Duodenal mucosa (tissue), 2 donors: ENCODE data around the gene VARS1.
"Not testable (repeated sequence)": the region's sequence is repeated elsewhere in the genome, so short reads cannot be mapped to it uniquely, and the experiment has no call there.

Experiments
- H3K27ac ChIP-seq: one replicate; pipeline ENCODE4 v1.7.0; 2013; ENCODE audit warnings: low read depth, low read length
- H3K27me3 ChIP-seq, 2 donors: one replicate each; pipeline ENCODE4 v1.7.0; 2013; ENCODE audit warnings: low read length in 2 of 2, control low read depth in 1 of 2; ENCODE audit not compliant: insufficient read depth in 2 of 2, control insufficient read depth in 1 of 2
- H3K36me3 ChIP-seq, 2 donors: one replicate each; pipeline ENCODE4 v1.7.0; 2013; ENCODE audit warnings: low read length in 2 of 2, control low read depth in 1 of 2; ENCODE audit not compliant: insufficient read depth in 2 of 2, control insufficient read depth in 1 of 2
- H3K4me1 ChIP-seq, 2 donors: one replicate each; pipeline ENCODE4 v1.7.0; 2013; ENCODE audit warnings: low read length in 2 of 2, control low read depth in 1 of 2; ENCODE audit not compliant: insufficient read depth in 2 of 2, control insufficient read depth in 1 of 2
- H3K4me3 ChIP-seq, 2 donors: one replicate each; pipeline ENCODE4 v1.7.0; 2013; ENCODE audit warnings: low read length in 2 of 2, low read depth in 1 of 2
- H3K9ac ChIP-seq, 2 donors: one replicate each; pipeline ENCODE4 v1.7.0; 2013; ENCODE audit warnings: low read length in 2 of 2, low read depth in 1 of 2
- H3K9me3 ChIP-seq, 2 donors: one replicate each; pipeline ENCODE4 v1.7.0; 2013; ENCODE audit warnings: low read length in 2 of 2, control low read depth in 1 of 2; ENCODE audit not compliant: control insufficient read depth in 1 of 2

VARS1 gene

GRCh38 chr6:31811645-31812044, 16.1 kb upstream of the VARS1 start:
- H3K27me3 ChIP-seq, result no peaks in the 10 kb centered on the region
- H3K9me3 ChIP-seq, result no peaks in the 10 kb centered on the region
- H3K4me3 ChIP-seq, result no peak overlapping the region
- no peak overlapping the region for H3K27ac ChIP-seq
- H3K9ac ChIP-seq, result no peak overlapping the region
- H3K4me1 ChIP-seq, result peaks cover 10 to 13% of the 10 kb centered on the region in 2 donors
- H3K36me3 ChIP-seq, result no peaks in the 10 kb centered on the region

- H3K9me3 ChIP-seq, H3K9ac ChIP-seq, H3K36me3 ChIP-seq, H3K27me3 ChIP-seq, H3K27ac ChIP-seq, H3K4me3 ChIP-seq: not testable (repeated sequence)
- H3K4me1 ChIP-seq, result peaks cover 9 to 15% of the 10 kb centered on the region in 2 donors
These were observed 13.0 kb upstream of the VARS1 start for GRCh38 chr6:31808599-31808998.

GRCh38 chr6:31806470-31807272, 11.1 kb upstream of the VARS1 start, which contains the start of gene LSM2:
LSM2 (minus strand) TSS chr6:31806966; CDS start chr6:31806757, 209 bp downstream.
- H3K27ac ChIP-seq, result peak within 1 kb of the TSS; percentile 94
- H3K9me3 ChIP-seq, result no peaks in the 10 kb centered on the region
- peaks cover 0 to 4% of the 10 kb centered on the region in 2 donors for H3K36me3 ChIP-seq
- H3K4me3 ChIP-seq, result peak within 1 kb of the TSS; percentile 66 to 89
- no peaks in the 10 kb centered on the region for H3K27me3 ChIP-seq
- peaks cover 5 to 11% of the 10 kb centered on the region in 2 donors for H3K4me1 ChIP-seq
- peak within 1 kb of the TSS; percentile 63 to 90 for H3K9ac ChIP-seq

GRCh38 chr6:31805939-31806469, 10.5 kb upstream of the VARS1 start:
- Histone ChIP-seq H3K9ac (peak overlapping the region; percentile 63 to 90), H3K27ac (no peak overlapping the region), H3K4me3 (peak overlapping the region; percentile 66 to 89), H3K4me1 (peaks cover 0 to 11% of the 10 kb centered on the region in 2 donors), H3K27me3 (no peaks in the 10 kb centered on the region), H3K36me3 (peaks cover 0 to 4% of the 10 kb centered on the region in 2 donors), H3K9me3 (no peaks in the 10 kb centered on the region)

GRCh38 chr6:31801031-31801927, 5.7 kb upstream of the VARS1 start:
- H3K27me3 ChIP-seq, H3K36me3 ChIP-seq, H3K27ac ChIP-seq, H3K4me3 ChIP-seq, H3K4me1 ChIP-seq, H3K9me3 ChIP-seq, H3K9ac ChIP-seq: not testable (repeated sequence)

GRCh38 chr6:31799781-31800180, 4.2 kb upstream of the VARS1 start:
- peaks cover 0 to 1% of the 10 kb centered on the region in 2 donors for H3K4me1 ChIP-seq
- H3K9ac ChIP-seq, result no peak overlapping the region
- H3K27me3 ChIP-seq, result no peaks in the 10 kb centered on the region
- H3K4me3 ChIP-seq, result no peak overlapping the region
- no peak overlapping the region for H3K27ac ChIP-seq
- H3K9me3 ChIP-seq, result no peaks in the 10 kb centered on the region
- peaks cover 0 to 6% of the 10 kb centered on the region in 2 donors for H3K36me3 ChIP-seq

- peak overlapping the region in 1 of 2 donors; percentile 15 for H3K9ac ChIP-seq
- H3K36me3 ChIP-seq, result peaks cover 3% of the 10 kb centered on the region in 2 donors
- H3K4me1 ChIP-seq, result peaks cover 7 to 9% of the 10 kb centered on the region in 2 donors
- no peaks in the 10 kb centered on the region for H3K27me3 ChIP-seq
- no peak overlapping the region for H3K4me3 ChIP-seq
- no peaks in the 10 kb centered on the region for H3K9me3 ChIP-seq
- no peak overlapping the region for H3K27ac ChIP-seq
These were observed 2.0 kb upstream of the VARS1 start for GRCh38 chr6:31797588-31797987.

- no peaks in the 10 kb centered on the region for H3K27me3 ChIP-seq
- H3K9ac ChIP-seq, result no peak overlapping the region
- H3K9me3 ChIP-seq, result no peaks in the 10 kb centered on the region
- H3K27ac ChIP-seq, result no peak overlapping the region
- no peak overlapping the region for H3K4me3 ChIP-seq
- H3K4me1 ChIP-seq, result peaks cover 7 to 9% of the 10 kb centered on the region in 2 donors
- peaks cover 4 to 6% of the 10 kb centered on the region in 2 donors for H3K36me3 ChIP-seq
These were observed 1.4 kb upstream of the VARS1 start for GRCh38 chr6:31796993-31797385.

GRCh38 chr6:31794866-31795615, 511 bp downstream of the VARS1 start:
- no peaks in the 10 kb centered on the region for H3K9me3 ChIP-seq
- peak overlapping the region; percentile 89 for H3K27ac ChIP-seq
- peak overlapping the region; percentile 97 to 99 for H3K9ac ChIP-seq
- peaks cover 4 to 13% of the 10 kb centered on the region in 2 donors for H3K36me3 ChIP-seq
- no peaks in the 10 kb centered on the region for H3K27me3 ChIP-seq
- peaks cover 7 to 9% of the 10 kb centered on the region in 2 donors for H3K4me1 ChIP-seq
- H3K4me3 ChIP-seq, result peak overlapping the region; percentile 96 to 97
